Common myeloid progenitor, CD34-positive (primary cell): ENCODE data around the gene STUM.

Experiments
- CTCF ChIA-PET: fragments of 350-600 bp; sonication (Branson Sonifier 250); formaldehyde crosslinking; loops from one replicate; lab custom pipeline; 2021; ENCODE audit warnings: antibody characterized with exemption; lab: Charles Lee
- POLR2A ChIA-PET: fragments of 350-600 bp; sonication (Branson Sonifier 250); formaldehyde crosslinking; loops from one replicate; lab custom pipeline; 2021; ENCODE audit warnings: antibody characterized with exemption; lab: Charles Lee
- DNase-seq, 3 donors: peaks; one replicate each; pipeline versions ENCODE4 v3.0.0 to v3.0.0-alpha.2; 2013
- H3K27ac ChIP-seq, 2 experiments: 1 replicate in 1 of 2; 2 replicates in 1 of 2; pipeline ENCODE4 v1.7.0; 2013; ENCODE audit warnings: inconsistent platforms in 2 of 2, low read length in 2 of 2, mild to moderate bottlenecking in 2 of 2, low read depth in 1 of 2, moderate library complexity in 1 of 2; ENCODE audit not compliant: severe bottlenecking in 2 of 2, insufficient read depth in 1 of 2, poor library complexity in 1 of 2
- H3K27me3 ChIP-seq, 5 experiments: replicated peaks in 2 of 5; 1 replicate in 3 of 5; 2 replicates in 2 of 5; pipeline versions ENCODE4 v1.6.1 to v1.7.0; 2013; ENCODE audit warnings: low read length in 4 of 5, mild to moderate bottlenecking in 2 of 5, moderate library complexity in 2 of 5, inconsistent platforms in 1 of 5; ENCODE audit not compliant: insufficient read depth in 5 of 5, control insufficient read depth in 4 of 5
- H3K36me3 ChIP-seq, 4 experiments: 1 replicate in 2 of 4; 2 replicates in 2 of 4; pipeline versions ENCODE4 v1.6.1 to v1.7.0; 2013; ENCODE audit warnings: low read length in 3 of 4, control low read depth in 1 of 4, mild to moderate bottlenecking in 1 of 4; ENCODE audit not compliant: control insufficient read depth in 4 of 4, insufficient read depth in 4 of 4
- H3K4me1 ChIP-seq, 4 experiments: 1 replicate in 3 of 4; 2 replicates in 1 of 4; pipeline versions ENCODE4 v1.6.1 to v1.7.1; 2013; ENCODE audit warnings: low read length in 3 of 4, mild to moderate bottlenecking in 3 of 4, control low read depth in 1 of 4, inconsistent platforms in 1 of 4, moderate library complexity in 1 of 4; ENCODE audit not compliant: control insufficient read depth in 4 of 4, insufficient read depth in 4 of 4; ENCODE audit errors: control extremely low read depth in 1 of 4
- H3K4me3 ChIP-seq, 7 experiments: 1 replicate in 4 of 7; 2 replicates in 3 of 7; pipeline versions ENCODE4 v1.5.1 to v1.7.0; 2013; ENCODE audit warnings: mild to moderate bottlenecking in 7 of 7, low read length in 6 of 7, moderate library complexity in 6 of 7, inconsistent platforms in 2 of 7, low read depth in 2 of 7, control low read depth in 1 of 7; ENCODE audit not compliant: insufficient read depth in 4 of 7, control insufficient read depth in 1 of 7; ENCODE audit errors: extremely low read depth in 1 of 7
- H3K9me3 ChIP-seq, 5 experiments: 1 replicate in 4 of 5; 2 replicates in 1 of 5; pipeline versions ENCODE4 v1.6.1 to v1.7.1; 2013; ENCODE audit warnings: low read length in 4 of 5, mild to moderate bottlenecking in 2 of 5, inconsistent platforms in 1 of 5, low read depth in 1 of 5, moderate library complexity in 1 of 5; ENCODE audit not compliant: control insufficient read depth in 4 of 5, insufficient read depth in 2 of 5; ENCODE audit errors: control extremely low read depth in 1 of 5
- WGBS: methylation state at CpG from one replicate; pipeline ENCODE4 v1.1.5; 2013; ENCODE audit not compliant: insufficient coverage; 5-methylcytosine and 5-hydroxymethylcytosine counted together

The STUM gene

GRCh38 chr1:226602186-226603021, 53.8 kb downstream of the STUM start:
- WGBS, result 94% methylated on average over 23 of the region's 24 CpGs
- H3K4me3 ChIP-seq, result no peak overlapping the region
- H3K9me3 ChIP-seq, result no peaks in the 10 kb centered on the region
- POLR2A ChIA-PET, result no interaction called here
- no peaks in the 10 kb centered on the region for H3K27me3 ChIP-seq
- CTCF ChIA-PET, result interaction anchor here (1.0 kb wide), 1 partner anchor 26 kb away, joined by 3 read pairs; no protein-coding TSS in a partner anchor
- no peak overlapping the region for H3K27ac ChIP-seq
- peaks cover 0 to 2% (median 0%) of the 10 kb centered on the region in 4 experiments for H3K4me1 ChIP-seq
- H3K36me3 ChIP-seq, result no peaks in the 10 kb centered on the region
- no peak for DNase-seq

- no peak overlapping the region for H3K27ac ChIP-seq
- no peaks in the 10 kb centered on the region for H3K36me3 ChIP-seq
- ChIA-PET CTCF (interaction anchor here (0.9 to 2.2 kb wide), 6 partner anchors 18 to 54 kb away, joined by 3 to 6 read pairs (median 3); no protein-coding TSS in a partner anchor), POLR2A (no interaction called here)
- H3K4me1 ChIP-seq, result no peaks in the 10 kb centered on the region
- H3K9me3 ChIP-seq, result no peaks in the 10 kb centered on the region
- no peak overlapping the region for H3K4me3 ChIP-seq
- peak in 2 of 3 donors; percentile 26 to 28 for DNase-seq
- WGBS, result 94% methylated on average over 6 of the region's 8 CpGs
- no peaks in the 10 kb centered on the region for H3K27me3 ChIP-seq
Measured at GRCh38 chr1:226603022-226603857, 54.7 kb downstream of the STUM start.

- Histone ChIP-seq H3K27ac (no peak overlapping the region), H3K4me1 (no peaks in the 10 kb centered on the region), H3K27me3 (no peaks in the 10 kb centered on the region), H3K36me3 (no peaks in the 10 kb centered on the region), H3K9me3 (no peaks in the 10 kb centered on the region), H3K4me3 (no peak overlapping the region)
- ChIA-PET CTCF (interaction anchor here (0.9 to 2.2 kb wide), 6 partner anchors 9 to 55 kb away, joined by 3 to 6 read pairs (median 3); no protein-coding TSS in a partner anchor), POLR2A (no interaction called here)
- 89% methylated on average over 15 of the region's 19 CpGs for WGBS
- DNase-seq, result no peak
Measured at GRCh38 chr1:226603858-226604559, 55.4 kb downstream of the STUM start.

- Histone ChIP-seq H3K27ac (no peak overlapping the region), H3K4me1 (no peaks in the 10 kb centered on the region), H3K4me3 (no peak overlapping the region), H3K27me3 (peaks cover 0 to 2% (median 0%) of the 10 kb centered on the region in 5 experiments), H3K36me3 (no peaks in the 10 kb centered on the region), H3K9me3 (no peaks in the 10 kb centered on the region)
- DNase-seq, result no peak
- CTCF ChIA-PET, result interaction anchor here (0.6 to 2.2 kb wide), 11 partner anchors 8 to 263 kb away, joined by 3 to 6 read pairs (median 3); no protein-coding TSS in a partner anchor
- POLR2A ChIA-PET, result no interaction called here
- 100% methylated on average over 7 of the region's 9 CpGs for WGBS
Measured at GRCh38 chr1:226604560-226605317, 56.2 kb downstream of the STUM start.

- H3K27me3 ChIP-seq, result peaks cover 0 to 2% (median 0%) of the 10 kb centered on the region in 5 experiments
- WGBS, result 93% methylated on average over 5 of the region's 9 CpGs
- H3K36me3 ChIP-seq, result no peaks in the 10 kb centered on the region
- no peak for DNase-seq
- H3K9me3 ChIP-seq, result no peaks in the 10 kb centered on the region
- no peak overlapping the region for H3K4me3 ChIP-seq
- H3K4me1 ChIP-seq, result no peaks in the 10 kb centered on the region
- H3K27ac ChIP-seq, result no peak overlapping the region
- ChIA-PET POLR2A (no interaction called here), CTCF (interaction anchor here (0.6 to 4.7 kb wide), 11 partner anchors 7 to 264 kb away, joined by 3 to 19 read pairs (median 4); no protein-coding TSS in a partner anchor)
Measured at GRCh38 chr1:226605318-226605950, 56.9 kb downstream of the STUM start.
